Panc1 (cell line): ENCODE results near the gene DENND2D. TPM values are rescaled to one million over a fixed set of nuclear protein-coding genes. Genes with fewer than 3 reads are reported as not detected.
A peak's percentile ranks its signal among the peaks of the same experiment; 100 is the strongest.

Source experiments
- ATAC-seq: fragments of 200-7000 bp; cut with Tn5 transposase; 2 replicates; pipeline ENCODE4 v1.9.1; 2020; ENCODE audit warnings: mild to moderate bottlenecking, moderate library complexity
- BruUV-seq: library from RNA; stranded (reverse); fragments of 400-500 nt; replicated peaks from 2 replicates; lab custom pipeline; 2021; lab: Mats Ljungman, UMichigan
- CTCF ChIA-PET: fragments of 300-600 bp; sonication (Branson Sonifier 250); formaldehyde crosslinking; loops from one replicate; lab custom pipeline; 2022; ENCODE audit warnings: antibody characterized with exemption; lab: Charles Lee
- POLR2A ChIA-PET: fragments of 300-600 bp; sonication (Branson Sonifier 250); formaldehyde crosslinking; loops from one replicate; lab custom pipeline; 2022; ENCODE audit warnings: antibody characterized with exemption; lab: Charles Lee
- DNase-seq: peaks from one replicate; pipeline ENCODE4 v3.0.0-alpha.2; 2010; ENCODE audit warnings: low read depth, low spot score
- H3K27ac ChIP-seq: 2 replicates; pipeline ENCODE4 v1.5.1; 2011; ENCODE audit warnings: mild to moderate bottlenecking, low read length, inconsistent platforms
- H3K27me3 ChIP-seq: fragments of 200-500 bp; sonication (Bioruptor generic); 2 replicates; pipeline ENCODE4 v1.6.0; 2014; ENCODE audit warnings: low read length, inconsistent platforms; ENCODE audit not compliant: control insufficient read depth, insufficient read depth
- H3K36me3 ChIP-seq: fragments of 200-500 bp; sonication (Bioruptor generic); 2 replicates; pipeline ENCODE4 v1.5.1; 2014; ENCODE audit warnings: inconsistent platforms, mild to moderate bottlenecking, low read length, moderate library complexity; ENCODE audit not compliant: control insufficient read depth, insufficient read depth
- H3K4me1 ChIP-seq: 2 replicates; pipeline ENCODE4 v1.5.1; 2011; ENCODE audit warnings: inconsistent platforms, mild to moderate bottlenecking, low read length, moderate library complexity; ENCODE audit not compliant: control insufficient read depth, insufficient read depth
- H3K4me3 ChIP-seq, 2 experiments: 2 replicates each; pipeline ENCODE4 v1.5.1; 2011 to 2012; ENCODE audit warnings: low read depth in 2 of 2, low read length in 2 of 2, mild to moderate bottlenecking in 2 of 2, inconsistent platforms in 1 of 2, moderate library complexity in 1 of 2
- H3K9me3 ChIP-seq: fragments of 200-500 bp; sonication (Bioruptor generic); 2 replicates; pipeline ENCODE4 v1.5.1; 2014; ENCODE audit warnings: low read depth, mild to moderate bottlenecking, inconsistent platforms, low read length, moderate library complexity; ENCODE audit not compliant: control insufficient read depth, insufficient read depth
- CTCF ChIP-seq: fragments of 450-650 bp; IDR thresholded peaks from 2 replicates; pipeline ENCODE4 v1.5.1; 2017; ENCODE audit warnings: mild to moderate bottlenecking
- POLR2AphosphoS5 ChIP-seq: IDR thresholded peaks from 2 replicates; pipeline ENCODE4 v1.6.1; 2012; ENCODE audit warnings: mild to moderate bottlenecking, low read depth, low read length, moderate library complexity
- REST ChIP-seq, 2 experiments: IDR thresholded peaks; 2 replicates each; pipeline ENCODE4 v1.6.1; 2011 to 2012; ENCODE audit warnings: low read depth in 2 of 2, control low read depth in 1 of 2, low read length in 1 of 2, mild to moderate bottlenecking in 1 of 2, moderate library complexity in 1 of 2; ENCODE audit not compliant: insufficient read depth in 1 of 2
- SIN3A ChIP-seq: IDR thresholded peaks from 2 replicates; pipeline ENCODE4 v1.6.1; 2012; ENCODE audit warnings: low read depth, mild to moderate bottlenecking, low read length, moderate library complexity, borderline replicate concordance; ENCODE audit not compliant: insufficient read depth
- TCF7L2 ChIP-seq: IDR thresholded peaks from 2 replicates; pipeline ENCODE4 v1.6.1; 2011; ENCODE audit warnings: mild to moderate bottlenecking, low read depth, low read length, inconsistent platforms
- in situ Hi-C: cut with HindIII; loops from 2 replicates; pipeline ENCODE4 v1.10.0; 2016; ENCODE audit warnings: low sequenced_read_pairs, low pct_unique_long_range_greater_than_20kb
- intact Hi-C: fragments of 100-400 bp; cut with micrococcal nuclease; formaldehyde crosslinking; loops from one replicate; pipeline ENCODE4 v1.10.0; 2022; ENCODE audit not compliant: unreplicated experiment
- total RNA-seq: library from RNA; stranded (reverse); gene quantifications from one replicate; pipeline ENCODE4 v1.2.1, GENCODE V29; 2021; ENCODE audit not compliant: unreplicated experiment

DENND2D gene
- total RNA-seq, 1 experiment from 2014 or later = 10.4 TPM

- in situ Hi-C loops (no loop called here), intact Hi-C loops (no loop called here)
- Histone ChIP-seq H3K9me3 (no peaks in the 10 kb centered on the region), H3K4me1 (no peaks in the 10 kb centered on the region; the same call in 1 of the 2 replicates), H3K4me3 (no peak overlapping the region), H3K36me3 (no peaks in the 10 kb centered on the region), H3K27me3 (no peaks in the 10 kb centered on the region), H3K27ac (no peak overlapping the region)
- ATAC-seq = peak; percentile 44; the same call in 1 of the 2 replicates
- ChIA-PET POLR2A (no interaction called here), CTCF (no interaction called here)
- BruUV-seq = no TSS peak
- TF ChIP-seq POLR2AphosphoS5 (no peak), CTCF (no peak), TCF7L2 (no peak), SIN3A (no peak), REST (IDR thresholded peaks at IDR 0.05; ENCODE audit: insufficient read depth in 1 of 2, low read depth in 2 of 2, low read length in 1 of 2) (no peak)
- DNase-seq = no peak
These were observed 7.6 kb downstream of the DENND2D start for GRCh38 chr1:111192658-111193519.

GRCh38 chr1:111192074-111192473 is 8.4 kb downstream of the DENND2D start:
- BruUV-seq = no TSS peak
- CTCF ChIA-PET = no interaction called here

More at GRCh38 chr1:111192074-111192473, 8.4 kb downstream of the DENND2D start:
- ATAC-seq = peak; percentile 47; the same call in 1 of the 2 replicates
- no peak overlapping the region for H3K27ac ChIP-seq
- TF ChIP-seq SIN3A = no peak
- no peak for TF ChIP-seq REST (IDR thresholded peaks at IDR 0.05; ENCODE audit: insufficient read depth in 1 of 2, low read depth in 2 of 2, low read length in 1 of 2)
- TF ChIP-seq CTCF = no peak
- TF ChIP-seq POLR2AphosphoS5 = no peak
- TF ChIP-seq TCF7L2 = no peak
- H3K9me3 ChIP-seq = no peaks in the 10 kb centered on the region
- POLR2A ChIA-PET = no interaction called here
- H3K4me3 ChIP-seq = no peak overlapping the region
- intact Hi-C loops = no loop called here
- no peaks in the 10 kb centered on the region for H3K36me3 ChIP-seq
- no peaks in the 10 kb centered on the region for H3K27me3 ChIP-seq
- in situ Hi-C loops = no loop called here
- DNase-seq = no peak
- H3K4me1 ChIP-seq = no peaks in the 10 kb centered on the region; the same call in 1 of the 2 replicates
